Trophoblast cell (in vitro differentiated cells and primary cell): Measurements from ENCODE around the gene KCNH6.

ENCODE experiments used
- DNase-seq, 2 donors: peaks; one replicate each; pipeline ENCODE4 v3.0.0-alpha.2; 2016
- H2AFZ ChIP-seq: 2 replicates; pipeline ENCODE4 v1.6.1; 2013; ENCODE audit warnings: low read length, moderate library complexity, mild to moderate bottlenecking; ENCODE audit not compliant: insufficient read depth, poor library complexity
- H2AK5ac ChIP-seq: 2 replicates; pipeline ENCODE4 v1.6.1; 2013; ENCODE audit warnings: mild to moderate bottlenecking, low read length
- H2BK120ac ChIP-seq: 2 replicates; pipeline ENCODE4 v1.6.1; 2013; ENCODE audit warnings: low read length, mild to moderate bottlenecking, moderate library complexity; ENCODE audit not compliant: insufficient read depth, poor library complexity
- H2BK12ac ChIP-seq: 2 replicates; pipeline ENCODE4 v1.6.1; 2013; ENCODE audit warnings: mild to moderate bottlenecking, low read length, moderate library complexity
- H2BK5ac ChIP-seq: 2 replicates; pipeline ENCODE4 v1.6.1; 2013; ENCODE audit warnings: low read length, low read depth, moderate library complexity, mild to moderate bottlenecking; ENCODE audit not compliant: poor library complexity
- H3K14ac ChIP-seq: 2 replicates; pipeline ENCODE4 v1.6.1; 2013; ENCODE audit warnings: mild to moderate bottlenecking, low read length
- H3K18ac ChIP-seq: 2 replicates; pipeline ENCODE4 v1.6.1; 2013; ENCODE audit warnings: mild to moderate bottlenecking, low read length
- H3K23ac ChIP-seq: 2 replicates; pipeline ENCODE4 v1.6.1; 2013; ENCODE audit warnings: low read length
- H3K27ac ChIP-seq: 2 replicates; pipeline ENCODE4 v1.5.1; 2013; ENCODE audit warnings: low read depth, mild to moderate bottlenecking, inconsistent platforms, low read length, moderate library complexity
- H3K27me3 ChIP-seq: 2 replicates; pipeline ENCODE4 v1.6.1; 2013; ENCODE audit warnings: inconsistent platforms, mild to moderate bottlenecking, low read length, moderate library complexity; ENCODE audit not compliant: insufficient read depth
- H3K36me3 ChIP-seq, 2 experiments: 1 replicate in 1 of 2; 2 replicates in 1 of 2; pipeline ENCODE4 v1.6.1; 2013; ENCODE audit warnings: low read length in 2 of 2, mild to moderate bottlenecking in 2 of 2, moderate library complexity in 1 of 2; ENCODE audit not compliant: insufficient read depth in 2 of 2, control insufficient read depth in 1 of 2
- H3K4ac ChIP-seq: 2 replicates; pipeline ENCODE4 v1.6.1; 2013; ENCODE audit warnings: low read depth, mild to moderate bottlenecking, low read length, moderate library complexity
- H3K4me1 ChIP-seq, 2 experiments: 1 replicate in 1 of 2; 2 replicates in 1 of 2; pipeline ENCODE4 v1.6.1; 2013; ENCODE audit warnings: low read length in 2 of 2, mild to moderate bottlenecking in 2 of 2, moderate library complexity in 1 of 2; ENCODE audit not compliant: insufficient read depth in 2 of 2, control insufficient read depth in 1 of 2
- H3K4me2 ChIP-seq: 2 replicates; pipeline ENCODE4 v1.6.1; 2013; ENCODE audit warnings: inconsistent platforms, mild to moderate bottlenecking, low read length, moderate library complexity
- H3K4me3 ChIP-seq: 2 replicates; pipeline ENCODE4 v1.5.1; 2013; ENCODE audit warnings: mild to moderate bottlenecking, low read depth, low read length, inconsistent platforms
- H3K79me1 ChIP-seq: one replicate; pipeline ENCODE4 v1.6.1; 2013; ENCODE audit warnings: low read length
- H3K79me2 ChIP-seq: 2 replicates; pipeline ENCODE4 v1.6.1; 2013; ENCODE audit warnings: low read length, mild to moderate bottlenecking; ENCODE audit not compliant: control insufficient read depth, insufficient read depth, poor library complexity
- H3K9ac ChIP-seq: 2 replicates; pipeline ENCODE4 v1.6.1; 2013; ENCODE audit warnings: mild to moderate bottlenecking, low read length
- H3K9me3 ChIP-seq: 2 replicates; pipeline ENCODE4 v1.6.1; 2013; ENCODE audit warnings: low read depth, mild to moderate bottlenecking, control low read depth, inconsistent platforms, low read length; ENCODE audit not compliant: insufficient read depth
- H4K12ac ChIP-seq: 2 replicates; pipeline ENCODE4 v1.6.1; 2013; ENCODE audit warnings: low read depth, mild to moderate bottlenecking, low read length, moderate library complexity
- H4K8ac ChIP-seq: 2 replicates; pipeline ENCODE4 v1.6.1; 2013; ENCODE audit warnings: low read depth, mild to moderate bottlenecking, low read length, moderate library complexity
- H4K91ac ChIP-seq: one replicate; pipeline ENCODE4 v1.6.1; 2013; ENCODE audit warnings: low read depth, mild to moderate bottlenecking, low read length, moderate library complexity
- WGBS: extraction: QIAGEN DNeasy Blood & Tissue Kit; methylation state at CpG from one replicate; pipeline ENCODE4 v1.1.7; 2013; ENCODE audit warnings: missing lambda C conversion rate; ENCODE audit not compliant: insufficient read length, insufficient coverage; ENCODE audit errors: extremely low coverage; 5-methylcytosine and 5-hydroxymethylcytosine counted together

KCNH6 gene

GRCh38 chr17:63550817-63551639, 27.9 kb downstream of the KCNH6 start:
- Histone ChIP-seq H2AK5ac (peak overlapping the region; percentile 80), H3K4me2 (peak overlapping the region; percentile 84), H4K12ac (peak overlapping the region; percentile 37), H3K79me2 (peaks cover 10% of the 10 kb centered on the region), H3K9me3 (no peaks in the 10 kb centered on the region), H3K14ac (peak overlapping the region; percentile 92), H3K27me3 (no peaks in the 10 kb centered on the region), H2BK5ac (peak overlapping the region; percentile 71), H2BK12ac (no peak overlapping the region), H3K18ac (peak overlapping the region; percentile 90), H3K27ac (peak overlapping the region; percentile 66), H3K23ac (no peak overlapping the region), H4K91ac (peak overlapping the region; percentile 88), H3K4ac (peak overlapping the region; percentile 85), H3K4me1 (peaks cover 4 to 5% of the 10 kb centered on the region in 2 experiments), H2AFZ (peak overlapping the region; percentile 94), H2BK120ac (peak overlapping the region; percentile 67), H4K8ac (peak overlapping the region; percentile 93), H3K9ac (peak overlapping the region; percentile 89), H3K36me3 (peaks cover 0 to 2% of the 10 kb centered on the region in 2 experiments), H3K79me1 (peaks cover 8% of the 10 kb centered on the region), H3K4me3 (peak overlapping the region; percentile 97)
- WGBS = no CpG with 5 or more reads among the region's 32 CpGs
- peak; percentile 22 to 53 for DNase-seq

GRCh38 chr17:63552211-63552610, 29.1 kb downstream of the KCNH6 start:
- H4K91ac ChIP-seq = no peak overlapping the region
- no peak overlapping the region for H3K23ac ChIP-seq
- no peaks in the 10 kb centered on the region for H3K27me3 ChIP-seq
- no peak overlapping the region for H3K27ac ChIP-seq
- no peak overlapping the region for H2BK12ac ChIP-seq
- H3K4ac ChIP-seq = peak overlapping the region; percentile 65
- H4K12ac ChIP-seq = no peak overlapping the region
- peaks cover 0 to 4% of the 10 kb centered on the region in 2 experiments for H3K36me3 ChIP-seq
- H2AK5ac ChIP-seq = no peak overlapping the region
- peak in 1 of 2 donors; percentile 4 for DNase-seq
- H2AFZ ChIP-seq = no peak overlapping the region
- no peak overlapping the region for H2BK5ac ChIP-seq
- WGBS = no CpG with 5 or more reads among the region's 6 CpGs
- peak overlapping the region; percentile 41 for H3K4me2 ChIP-seq
- no peak overlapping the region for H3K14ac ChIP-seq
- no peak overlapping the region for H4K8ac ChIP-seq
- H3K79me2 ChIP-seq = peaks cover 10% of the 10 kb centered on the region
- H2BK120ac ChIP-seq = no peak overlapping the region
- no peak overlapping the region for H3K9ac ChIP-seq
- H3K79me1 ChIP-seq = peaks cover 8% of the 10 kb centered on the region
- peaks cover 4 to 5% of the 10 kb centered on the region in 2 experiments for H3K4me1 ChIP-seq
- H3K4me3 ChIP-seq = no peak overlapping the region
- H3K18ac ChIP-seq = no peak overlapping the region
- H3K9me3 ChIP-seq = no peaks in the 10 kb centered on the region

- Histone ChIP-seq H3K4me1 (no peaks in the 10 kb centered on the region), H2BK120ac (no peak overlapping the region), H3K4me3 (no peak overlapping the region), H3K36me3 (peaks cover 0 to 4% of the 10 kb centered on the region in 2 experiments), H3K23ac (no peak overlapping the region), H3K9me3 (no peaks in the 10 kb centered on the region), H3K27ac (no peak overlapping the region), H4K12ac (no peak overlapping the region), H3K27me3 (no peaks in the 10 kb centered on the region), H2AFZ (no peak overlapping the region), H3K79me1 (peaks cover 2% of the 10 kb centered on the region), H3K4me2 (no peak overlapping the region), H2AK5ac (no peak overlapping the region), H2BK12ac (no peak overlapping the region), H4K91ac (no peak overlapping the region), H3K9ac (no peak overlapping the region), H3K18ac (no peak overlapping the region), H3K4ac (no peak overlapping the region), H2BK5ac (no peak overlapping the region), H3K79me2 (peaks cover 5% of the 10 kb centered on the region), H4K8ac (no peak overlapping the region), H3K14ac (no peak overlapping the region)
- no CpG with 5 or more reads among the region's 7 CpGs for WGBS
- no peak for DNase-seq
Observed at GRCh38 chr17:63555500-63556156, 32.5 kb downstream of the KCNH6 start.

- Histone ChIP-seq H3K9ac (no peak overlapping the region), H3K27ac (no peak overlapping the region), H4K91ac (no peak overlapping the region), H2BK5ac (no peak overlapping the region), H3K36me3 (peaks cover 0 to 4% of the 10 kb centered on the region in 2 experiments), H2BK120ac (no peak overlapping the region), H3K27me3 (no peaks in the 10 kb centered on the region), H3K9me3 (no peaks in the 10 kb centered on the region), H3K4me1 (no peaks in the 10 kb centered on the region), H2AFZ (no peak overlapping the region), H4K12ac (no peak overlapping the region), H3K4me3 (no peak overlapping the region), H3K18ac (no peak overlapping the region), H3K23ac (no peak overlapping the region), H2BK12ac (no peak overlapping the region), H4K8ac (no peak overlapping the region), H3K79me2 (peaks cover 2% of the 10 kb centered on the region), H3K14ac (no peak overlapping the region), H3K79me1 (no peaks in the 10 kb centered on the region), H3K4me2 (no peak overlapping the region), H3K4ac (no peak overlapping the region), H2AK5ac (no peak overlapping the region)
- no peak for DNase-seq
- WGBS = no CpG with 5 or more reads among the region's 2 CpGs
Observed at GRCh38 chr17:63557416-63557815, 34.3 kb downstream of the KCNH6 start.
